Bladder microvascular endothelial cell (primary cell): ENCODE results near the gene FGF11. TPM values are rescaled to one million over a fixed set of nuclear protein-coding genes. Genes with fewer than 3 reads are reported as not detected.

Experiments used
- total RNA-seq: library from RNA; depleted of rRNA; stranded (reverse); fragments of >200 nt; gene quantifications from 2 replicates; pipeline ENCODE4 v1.2.3, GENCODE V29; 2014

The FGF11 gene
- total RNA-seq = 0.16 and 0.50 TPM in 2 replicates

DNA sequence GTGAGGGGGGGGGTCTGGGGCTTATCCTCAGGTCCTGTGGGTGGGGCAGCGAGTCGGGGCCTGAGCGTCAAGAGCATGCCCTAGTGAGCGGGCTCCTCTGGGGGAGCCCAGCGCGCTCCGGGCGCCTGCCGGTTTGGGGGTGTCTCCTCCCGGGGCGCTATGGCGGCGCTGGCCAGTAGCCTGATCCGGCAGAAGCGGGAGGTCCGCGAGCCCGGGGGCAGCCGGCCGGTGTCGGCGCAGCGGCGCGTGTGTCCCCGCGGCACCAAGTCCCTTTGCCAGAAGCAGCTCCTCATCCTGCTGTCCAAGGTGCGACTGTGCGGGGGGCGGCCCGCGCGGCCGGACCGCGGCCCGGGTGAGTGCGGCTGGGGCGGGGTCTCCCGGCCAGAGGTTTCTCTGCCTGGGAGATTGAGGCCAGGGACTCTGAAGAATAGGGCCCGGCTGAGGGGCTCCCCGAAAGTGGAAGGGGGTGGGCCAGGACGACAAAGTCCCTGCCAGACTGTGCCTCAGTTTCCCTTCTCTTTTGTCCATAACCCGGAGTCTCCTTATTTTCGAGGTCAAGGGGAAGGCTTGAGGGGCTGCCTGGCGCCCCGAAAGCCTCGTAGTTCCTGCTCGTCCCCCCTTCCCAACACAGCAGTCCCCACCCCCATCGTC, at the start of gene FGF11:
Gene FGF11, plus strand, starts transcription at position 51 of the 651 bp plus-strand sequence. Its CDS starts 109 bp downstream, at position 160.

DNA sequence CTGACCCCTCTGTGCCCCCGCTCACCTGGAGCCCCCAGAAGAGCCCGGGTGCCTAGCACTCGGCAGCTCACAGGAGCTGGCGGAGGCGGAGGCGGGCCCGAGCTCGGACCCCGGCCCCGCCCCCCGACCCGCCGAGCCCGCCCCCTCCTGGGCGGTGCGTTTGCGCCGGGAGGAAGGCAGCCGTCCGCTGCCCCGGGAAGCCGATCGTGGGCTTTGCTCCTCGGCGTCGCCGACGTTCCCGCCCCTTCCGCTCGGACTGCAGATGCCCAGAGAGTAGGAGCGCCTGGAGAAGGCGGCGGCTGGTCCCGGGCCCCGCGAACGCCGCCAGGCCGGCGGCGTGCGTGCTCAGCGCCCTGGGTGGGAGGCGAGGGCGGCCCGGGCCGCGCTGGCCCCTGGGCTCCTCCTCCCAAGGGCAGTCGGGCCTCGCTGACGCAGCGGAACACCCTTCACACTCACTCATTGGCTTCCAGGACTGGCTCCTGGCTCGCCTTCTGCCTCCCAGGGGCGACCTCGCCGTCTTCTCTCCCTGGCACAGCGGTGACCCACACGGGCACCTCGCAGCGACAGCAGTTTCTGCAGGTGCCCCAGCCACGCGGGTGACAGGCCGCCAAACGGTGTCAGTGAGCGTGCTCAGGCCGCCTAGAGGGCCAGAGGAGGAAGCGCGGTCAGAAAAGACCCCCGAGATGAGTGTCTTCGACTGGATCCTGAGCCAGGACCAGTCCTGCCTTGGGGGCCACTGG, 44.7 kb upstream of the FGF11 start, which contains the start of gene PLSCR3:
Gene PLSCR3, minus strand, starts transcription at position 74 of the 740 bp plus-strand sequence. CDS start 415 bp downstream, outside the sequence.

DNA sequence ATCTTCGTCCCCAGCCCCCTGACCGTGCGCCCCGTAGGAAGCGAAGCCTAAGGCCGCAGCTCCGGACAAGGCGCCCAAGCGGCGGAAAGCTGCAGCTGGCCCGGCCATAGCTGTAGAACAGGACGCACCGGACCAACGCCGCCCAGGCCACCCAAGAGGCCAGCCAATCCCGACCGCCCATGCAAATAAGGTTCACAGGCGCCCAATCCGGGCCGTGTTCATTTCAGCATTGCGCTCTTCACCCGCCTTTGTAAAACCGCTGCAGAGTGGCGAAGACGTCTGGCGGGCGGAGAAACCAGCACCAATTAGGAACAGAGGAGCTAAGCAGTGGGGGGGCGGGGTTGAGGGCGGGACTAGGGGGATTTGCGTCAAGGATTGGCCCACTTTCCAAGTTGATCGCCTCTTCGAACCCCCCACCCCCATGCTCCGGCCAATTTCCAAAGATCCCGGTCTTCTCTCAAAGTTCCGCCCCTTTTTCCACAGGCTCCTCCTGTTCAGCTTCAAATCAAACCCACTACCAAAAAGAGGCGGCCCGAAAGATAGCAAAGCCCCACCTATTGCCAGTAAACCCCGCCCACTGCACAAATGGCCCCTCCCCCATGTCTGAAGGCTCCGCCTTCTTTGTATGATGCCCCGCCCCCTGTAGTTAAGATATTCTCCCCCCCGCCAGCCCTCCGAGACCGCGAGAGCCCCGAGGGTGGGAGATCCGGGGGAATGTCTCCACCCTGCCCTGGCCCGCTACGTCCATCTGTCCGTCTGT, 35.2 kb upstream of the FGF11 start, which contains the start of gene TMEM256:
Gene TMEM256, minus strand, starts transcription at position 121 of the 760 bp plus-strand sequence. Its CDS starts 13 bp downstream, at position 108.

DNA sequence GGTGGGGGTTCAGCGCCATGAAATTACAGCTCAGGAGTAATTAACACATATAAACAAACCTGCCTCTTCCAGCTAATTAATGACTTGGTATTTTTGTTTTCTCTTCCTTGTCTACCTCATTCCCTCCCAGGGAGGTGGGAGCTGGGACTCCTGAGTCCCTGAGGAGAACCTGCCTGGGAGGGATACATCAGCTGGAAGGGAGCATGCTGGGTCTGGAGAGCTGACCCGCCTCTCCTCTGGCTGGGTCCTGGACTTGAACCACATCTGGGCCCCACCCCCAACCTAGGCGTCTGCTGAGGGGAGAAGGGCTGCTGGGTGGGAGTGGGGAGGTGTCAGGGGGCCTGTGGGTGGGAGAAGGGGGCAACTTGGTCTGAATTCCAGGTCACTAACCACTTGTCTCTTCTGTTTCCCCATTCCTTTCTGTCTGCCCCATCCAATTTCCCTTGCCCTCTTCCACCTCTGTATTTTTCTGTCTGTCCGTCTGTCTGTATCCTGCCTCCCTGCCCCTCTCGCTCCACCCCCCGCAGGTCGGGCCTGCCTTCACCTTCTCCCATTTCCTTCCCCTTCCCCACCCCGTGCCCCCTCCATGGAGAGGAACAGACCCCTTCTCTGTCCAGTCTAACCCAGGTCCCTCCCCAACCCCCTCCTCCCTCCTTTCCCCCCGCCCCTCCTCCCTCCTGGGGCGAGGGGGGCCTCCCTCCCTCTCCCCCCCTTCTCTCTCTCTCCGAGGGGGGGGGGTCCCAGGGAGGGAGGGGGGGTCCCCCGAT, 31.6 kb upstream of the FGF11 start, which contains the start of gene NLGN2:
Gene NLGN2, plus strand, starts transcription at position 361 of the 767 bp plus-strand sequence. CDS start 411 bp downstream, outside the sequence.

DNA sequence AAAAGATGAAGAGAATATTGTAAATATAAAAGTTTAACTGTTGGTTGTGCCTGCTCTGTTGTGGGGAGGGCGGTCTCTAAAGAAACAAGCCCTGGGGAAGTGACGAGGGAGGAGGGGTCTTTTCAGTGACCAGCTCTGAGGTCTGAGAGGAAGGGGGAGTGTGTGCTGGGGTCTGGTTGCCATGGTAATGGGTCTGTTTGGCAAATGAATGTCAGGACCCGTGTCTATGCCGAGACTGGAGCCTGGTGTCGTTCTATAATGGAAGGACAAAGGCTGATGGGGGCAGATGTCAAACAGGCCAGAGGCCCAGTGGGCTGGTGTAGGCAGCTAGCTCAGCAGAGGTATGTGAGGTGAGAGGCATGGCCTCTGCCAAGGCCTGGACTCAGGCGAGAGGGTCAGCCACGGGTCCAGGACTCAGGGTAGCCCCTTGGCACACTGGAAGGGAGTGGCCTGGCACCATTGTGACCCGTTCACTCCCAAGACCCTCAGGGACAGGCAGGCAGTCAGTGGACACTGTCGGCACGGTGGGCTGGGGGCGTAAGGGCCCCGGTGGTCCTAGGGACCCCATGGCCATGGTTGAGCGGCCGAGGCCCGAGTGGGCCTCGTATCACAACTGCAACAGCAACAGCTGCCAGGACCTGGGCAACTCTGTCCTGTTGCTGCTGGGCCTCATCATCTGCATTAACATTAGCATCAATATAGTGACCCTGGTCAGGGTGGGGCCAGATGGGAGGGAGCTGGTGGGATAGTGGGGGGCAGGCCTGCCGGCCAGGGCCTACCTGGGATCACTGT, 19.3 kb upstream of the FGF11 start, which contains the start of gene SPEM1:
Gene SPEM1, plus strand, starts transcription at position 506 of the 792 bp plus-strand sequence. Its CDS starts 61 bp downstream, at position 567.

DNA sequence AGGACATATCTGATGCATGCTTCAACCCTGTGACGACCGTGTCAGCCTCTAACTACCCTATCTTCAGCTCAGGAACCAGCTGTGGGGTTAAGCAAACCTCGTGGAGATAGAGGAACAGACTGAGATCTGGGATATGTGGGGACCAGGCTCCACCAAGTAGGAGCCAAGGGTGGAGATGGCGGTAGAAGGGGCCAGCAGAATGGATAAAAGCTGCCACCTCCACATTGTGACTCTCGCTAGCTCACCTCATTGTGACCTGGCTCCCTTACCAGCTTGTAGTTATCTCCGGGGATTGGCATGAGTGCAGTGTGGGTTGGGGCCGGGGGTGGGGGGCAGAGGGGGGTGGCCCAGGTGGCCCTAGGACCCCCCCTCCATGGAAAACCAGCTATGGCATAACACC, 14.0 kb upstream of the FGF11 start, which contains the start of gene SPEM2:
Gene SPEM2, plus strand, starts transcription at position 301 of the 400 bp plus-strand sequence. Its CDS starts 73 bp downstream, at position 374.

DNA sequence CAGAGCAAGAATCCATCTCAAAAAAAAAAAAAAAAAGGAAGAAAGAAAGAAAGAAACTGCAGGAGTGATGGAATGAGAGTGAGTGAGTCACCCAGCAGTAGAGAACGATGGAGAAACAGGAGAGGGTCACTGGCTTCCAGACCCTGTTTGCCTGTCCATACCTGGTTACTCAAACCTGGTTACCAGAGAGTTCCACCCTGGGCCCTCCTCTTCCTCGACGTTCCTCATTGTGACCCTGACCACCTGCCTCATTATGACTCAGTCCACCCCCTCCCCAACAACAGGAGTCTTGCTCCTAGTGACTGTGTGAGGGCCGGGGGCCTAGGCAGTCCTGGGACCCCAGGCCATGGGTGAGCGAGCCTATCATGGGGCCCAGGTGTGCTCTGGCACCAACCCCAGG, 10.8 kb upstream of the FGF11 start, which contains the start of gene SPEM3:
Gene SPEM3, plus strand, starts transcription at position 301 of the 400 bp plus-strand sequence. Its CDS starts 46 bp downstream, at position 347.

DNA sequence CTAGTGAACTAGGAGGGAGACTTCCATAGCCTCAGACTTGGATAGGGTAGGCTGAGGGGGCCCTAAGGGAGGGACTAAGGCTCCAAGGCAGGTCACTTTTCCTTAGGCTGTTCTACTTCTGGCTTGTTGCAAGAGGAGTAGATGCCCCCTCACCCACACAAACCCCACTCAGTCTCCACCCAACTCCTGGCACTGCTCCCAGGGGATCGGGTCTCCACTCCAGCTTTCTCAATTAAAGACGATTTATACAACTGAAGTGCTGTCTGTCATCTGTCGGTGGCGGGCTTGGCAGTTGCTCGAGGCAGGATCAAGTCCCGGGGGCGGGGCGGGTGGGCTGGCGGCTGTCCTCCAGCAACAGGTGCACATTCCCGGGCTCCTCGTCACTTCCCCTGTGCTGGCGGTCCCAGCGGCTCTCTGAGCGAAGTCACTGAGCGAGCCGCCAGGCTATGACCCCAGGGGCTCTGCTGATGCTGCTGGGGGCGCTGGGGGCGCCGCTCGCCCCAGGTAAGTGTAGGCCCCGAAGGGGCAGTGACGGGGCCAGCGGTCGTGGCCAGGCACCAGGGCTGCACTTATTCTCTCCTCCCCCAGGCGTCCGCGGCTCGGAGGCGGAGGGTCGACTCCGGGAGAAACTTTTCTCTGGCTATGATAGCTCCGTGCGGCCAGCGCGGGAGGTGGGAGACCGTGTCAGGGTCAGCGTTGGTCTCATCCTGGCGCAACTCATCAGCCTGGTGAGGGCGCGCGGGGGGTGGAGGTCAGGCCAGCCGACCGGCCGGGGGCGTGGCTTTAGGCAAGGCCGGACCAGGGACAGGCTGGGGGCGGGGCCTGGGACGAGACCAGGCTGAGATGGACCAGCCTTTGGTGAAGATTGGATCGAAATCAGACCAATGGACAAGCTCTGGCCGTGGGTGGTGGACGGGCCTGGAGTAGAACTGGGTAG, 5.6 kb downstream of the FGF11 start, which contains the start of gene CHRNB1:
Gene CHRNB1, plus strand, starts transcription at position 380 of the 937 bp plus-strand sequence. Its CDS starts 67 bp downstream, at position 447.

DNA sequence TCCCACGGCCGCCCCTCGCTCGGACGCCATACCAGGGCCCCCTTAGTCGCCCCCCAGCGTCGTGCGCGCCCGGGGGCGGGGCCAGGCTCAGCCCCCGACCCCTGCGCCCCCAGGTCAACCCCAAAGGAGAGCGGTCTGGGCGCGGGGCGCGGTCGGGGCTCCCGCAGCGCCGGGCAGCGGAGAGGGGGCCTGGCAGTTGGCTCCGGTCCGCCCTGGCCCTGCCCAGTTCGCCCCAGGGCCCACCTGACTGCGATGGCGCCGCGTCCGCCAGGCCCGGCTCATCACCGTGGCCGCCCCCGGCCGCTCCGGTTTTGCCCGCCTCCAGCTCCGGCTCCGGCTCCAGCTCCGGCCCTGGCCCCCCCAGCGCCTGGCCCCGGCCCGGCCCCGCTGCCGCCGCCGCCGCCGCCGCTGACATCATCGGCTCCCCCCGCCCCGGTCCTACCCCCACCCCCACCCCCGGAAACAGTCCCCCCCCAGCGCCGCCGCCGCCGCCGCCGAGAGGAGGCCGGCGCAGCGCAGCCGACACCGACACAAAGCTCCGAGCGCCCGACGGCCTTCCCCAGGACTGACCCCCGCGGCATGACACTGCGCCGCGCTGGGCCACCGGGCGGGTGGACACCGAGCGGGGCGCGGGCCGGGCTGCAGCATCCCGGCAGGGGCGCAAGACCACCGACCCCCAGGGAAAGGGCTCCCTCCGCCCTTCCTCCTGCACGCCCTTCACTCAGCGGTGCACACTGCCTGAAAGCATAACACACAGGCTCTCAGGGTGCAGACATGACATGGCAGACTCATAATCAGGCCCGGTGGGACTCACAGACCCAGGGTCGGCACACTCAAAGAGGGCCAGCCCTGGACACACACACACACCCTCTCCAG, 40.1 kb downstream of the FGF11 start, which contains the start of gene ZBTB4:
Gene ZBTB4, minus strand, starts transcription at position 419 of the 876 bp plus-strand sequence. CDS start 12,830 bp downstream, outside the sequence.

DNA sequence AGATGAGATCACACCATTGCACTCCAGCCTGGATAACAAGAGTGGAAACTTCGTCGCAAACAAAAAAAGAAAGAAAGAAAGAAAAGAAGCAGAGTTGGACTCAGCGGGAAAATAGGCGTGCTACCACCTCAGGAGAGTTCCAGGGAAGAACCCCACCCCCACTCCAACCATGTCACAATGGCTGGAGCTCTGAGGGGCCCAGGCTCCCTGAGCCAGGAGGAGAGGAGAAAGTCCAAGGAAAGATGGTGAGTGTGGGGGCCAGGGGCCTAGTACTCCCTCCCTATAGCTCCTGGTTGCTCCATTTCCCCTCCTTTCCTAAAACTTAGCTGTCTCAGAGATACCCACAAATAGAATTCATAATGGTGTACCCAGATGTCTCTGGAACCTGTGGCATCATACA, 42.0 kb downstream of the FGF11 start, which contains the start of gene SLC35G6:
Gene SLC35G6, plus strand, starts transcription at position 172 of the 400 bp plus-strand sequence. Its CDS starts 71 bp downstream, at position 243.

DNA sequence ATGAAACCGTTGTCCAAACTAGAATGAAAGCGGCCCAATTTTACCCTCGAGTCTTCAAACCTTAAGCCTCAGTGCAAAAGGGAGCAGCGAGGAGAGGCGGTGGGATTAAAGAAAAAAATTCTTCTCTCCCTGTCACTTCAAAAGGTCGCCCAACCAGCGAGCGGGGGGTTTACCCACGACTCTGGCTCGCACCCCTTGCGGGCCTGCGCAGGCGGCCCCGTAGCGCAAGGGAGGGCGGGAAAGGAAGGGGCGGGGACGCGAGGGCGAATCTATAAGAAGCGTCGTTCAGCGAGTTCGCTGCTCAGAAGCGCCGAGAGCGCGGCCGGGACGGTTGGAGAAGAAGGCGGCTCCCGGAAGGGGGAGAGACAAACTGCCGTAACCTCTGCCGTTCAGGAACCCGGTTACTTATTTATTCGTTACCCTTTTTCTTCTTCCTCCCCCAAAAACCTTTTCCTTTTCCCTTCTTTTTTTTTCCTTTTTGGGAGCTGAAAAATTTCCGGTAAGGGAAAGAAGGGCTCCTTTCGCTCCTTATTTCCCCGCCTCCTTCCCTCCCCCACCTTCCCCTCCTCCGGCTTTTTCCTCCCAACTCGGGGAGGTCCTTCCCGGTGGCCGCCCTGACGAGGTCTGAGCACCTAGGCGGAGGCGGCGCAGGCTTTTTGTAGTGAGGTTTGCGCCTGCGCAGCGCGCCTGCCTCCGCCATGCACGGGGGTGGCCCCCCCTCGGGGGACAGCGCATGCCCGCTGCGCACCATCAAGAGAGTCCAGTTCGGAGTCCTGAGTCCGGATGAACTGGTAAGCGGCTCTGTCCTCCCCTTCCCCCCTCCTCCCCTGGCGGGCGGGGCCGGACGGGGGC, 45.0 kb downstream of the FGF11 start, which contains the start of gene POLR2A:
Gene POLR2A, plus strand, starts transcription at position 300 of the 852 bp plus-strand sequence.

Other genes with a start within 250 kb of the FGF11 start
- gene DLG4, start 219.7 kb upstream of the FGF11 start, total RNA-seq = 6.8 and 22.5 TPM in 2 replicates
- gene ACADVL, start 219.6 kb upstream of the FGF11 start, total RNA-seq = 205 and 264 TPM in 2 replicates
- gene DVL2, start 205.0 kb upstream of the FGF11 start, total RNA-seq = 32.2 and 53.0 TPM in 2 replicates
- 28.7 and 37.6 TPM in 2 replicates for gene PHF23, start 200.1 kb upstream of the FGF11 start, total RNA-seq
- 86.0 and 116 TPM in 2 replicates for gene GABARAP, start 197.1 kb upstream of the FGF11 start, total RNA-seq
- 18.5 and 41.9 TPM in 2 replicates for gene CTDNEP1, start 187.8 kb upstream of the FGF11 start, total RNA-seq
- gene ELP5, start 187.3 kb upstream of the FGF11 start, total RNA-seq = 22.4 and 31.6 TPM in 2 replicates
- gene CLDN7, start 177.0 kb upstream of the FGF11 start, total RNA-seq = 0.82 and 8.1 TPM in 2 replicates
- 0.57 TPM in 1 of 2 replicates, not detected in the other for gene SLC2A4, start 157.8 kb upstream of the FGF11 start, total RNA-seq
- gene YBX2, start 144.9 kb upstream of the FGF11 start, total RNA-seq = 0.25 TPM in 1 of 2 replicates, not detected in the other
- gene EIF5A, start 131.9 kb upstream of the FGF11 start, total RNA-seq = 537 and 632 TPM in 2 replicates
- 28.8 and 30.1 TPM in 2 replicates for gene GPS2, start 124.2 kb upstream of the FGF11 start, total RNA-seq
- gene NEURL4, start 110.2 kb upstream of the FGF11 start, total RNA-seq = 10.4 and 31.2 TPM in 2 replicates
- not detected in 2 replicates for gene ACAP1, start 103.0 kb upstream of the FGF11 start, total RNA-seq
- gene KCTD11, start 87.3 kb upstream of the FGF11 start, total RNA-seq = 1.1 and 2.3 TPM in 2 replicates
- gene TMEM95, start 84.4 kb upstream of the FGF11 start, total RNA-seq = not detected in 2 replicates
- 0.49 and 1.6 TPM in 2 replicates for gene TNK1, start 58.4 kb upstream of the FGF11 start, total RNA-seq
- gene PLSCR3, start 45.0 kb upstream of the FGF11 start, total RNA-seq = 16.7 and 36.8 TPM in 2 replicates
- gene TMEM256, start 35.4 kb upstream of the FGF11 start, total RNA-seq = 48.8 and 118 TPM in 2 replicates
- 1.3 and 7.6 TPM in 2 replicates for gene NLGN2, start 31.7 kb upstream of the FGF11 start, total RNA-seq
- gene SPEM1, start 19.2 kb upstream of the FGF11 start, total RNA-seq = not detected in 2 replicates
- gene SPEM2, start 13.9 kb upstream of the FGF11 start, total RNA-seq = not detected in 2 replicates
- gene SPEM3, start 10.7 kb upstream of the FGF11 start, total RNA-seq = not detected in 2 replicates
- 6.0 and 8.4 TPM in 2 replicates for gene TMEM102, start 4.1 kb upstream of the FGF11 start, total RNA-seq
- 7.6 and 9.4 TPM in 2 replicates for gene CHRNB1, start 5.5 kb downstream of the FGF11 start, total RNA-seq
- 6.3 and 14.2 TPM in 2 replicates for gene ZBTB4, start 40.1 kb downstream of the FGF11 start, total RNA-seq
- gene SLC35G6, start 41.9 kb downstream of the FGF11 start, total RNA-seq = not detected in 2 replicates
- 76.9 and 161 TPM in 2 replicates for gene POLR2A, start 44.9 kb downstream of the FGF11 start, total RNA-seq
- gene TNFSF12, start 109.5 kb downstream of the FGF11 start, total RNA-seq = 7.8 and 17.1 TPM in 2 replicates
- gene TNFSF13, start 119.2 kb downstream of the FGF11 start, total RNA-seq = 0.69 and 0.81 TPM in 2 replicates
- gene SENP3, start 122.4 kb downstream of the FGF11 start, total RNA-seq = 62.7 and 79.3 TPM in 2 replicates
- gene CD68, start 140.1 kb downstream of the FGF11 start, total RNA-seq = 0.65 and 1.1 TPM in 2 replicates
- gene MPDU1, start 144.3 kb downstream of the FGF11 start, total RNA-seq = 57.5 and 91.6 TPM in 2 replicates
- gene SOX15, start 150.6 kb downstream of the FGF11 start, total RNA-seq = 0.06 and 0.49 TPM in 2 replicates
- 28.2 and 35.0 TPM in 2 replicates for gene FXR2, start 175.4 kb downstream of the FGF11 start, total RNA-seq
- 26.4 and 27.4 TPM in 2 replicates for gene SAT2, start 188.3 kb downstream of the FGF11 start, total RNA-seq
- gene SHBG, start 190.6 kb downstream of the FGF11 start, total RNA-seq = 0.38 TPM in 1 of 2 replicates, not detected in the other
- gene ATP1B2, start 211.4 kb downstream of the FGF11 start, total RNA-seq = not detected in 2 replicates
- 29.0 and 64.8 TPM in 2 replicates for gene TP53, start 248.0 kb downstream of the FGF11 start, total RNA-seq
- 8.0 and 11.8 TPM in 2 replicates for gene WRAP53, start 249.0 kb downstream of the FGF11 start, total RNA-seq